ENCODE data around the gene SMIM29.

Gene SMIM29

GRCh38 chr6:34225551-34225950, 23.3 kb downstream of the SMIM29 start:
- peaks cover 16% of the 10 kb centered on the region; the same call in 1 of the 2 replicates for H3F3A ChIP-seq (ENCODE audit: insufficient read depth)
- H3K27ac ChIP-seq (ENCODE audit: low read depth, low read length), result no peak overlapping the region
- no peaks in the 10 kb centered on the region for H3K36me3 ChIP-seq (ENCODE audit: low read length)
- H3K9ac ChIP-seq (ENCODE audit: low read length), result no peak overlapping the region
- H3K79me2 ChIP-seq (ENCODE audit: insufficient read depth, low read length), result no peaks in the 10 kb centered on the region
- no peak overlapping the region for H2AFZ ChIP-seq (ENCODE audit: low read depth, low read length, severe bottlenecking)
- no peaks in the 10 kb centered on the region for H3K27me3 ChIP-seq (ENCODE audit: low read length)
- H3K4me2 ChIP-seq (ENCODE audit: low read depth, low read length, poor library complexity, severe bottlenecking), result no peak overlapping the region
- H4K20me1 ChIP-seq (ENCODE audit: low read depth, low read length), result no peaks in the 10 kb centered on the region
- TF ChIP-seq CTCF (IDR thresholded peaks at IDR 0.05; ENCODE audit: insufficient read depth, low read length, poor library complexity, severe bottlenecking), result no peak
- no peak for TF ChIP-seq EZH2phosphoT487 (conservative IDR thresholded peaks at IDR 0.05; ENCODE audit: low read length)
- no peaks in the 10 kb centered on the region for H3K9me2 ChIP-seq (replicated peaks; ENCODE audit: insufficient read depth, low read length)
- H3K9me3 ChIP-seq (ENCODE audit: insufficient read depth, low read length), result no peaks in the 10 kb centered on the region
- no peak overlapping the region for H3K4me3 ChIP-seq (ENCODE audit: insufficient read depth, low read length, poor library complexity, severe bottlenecking)

DNA sequence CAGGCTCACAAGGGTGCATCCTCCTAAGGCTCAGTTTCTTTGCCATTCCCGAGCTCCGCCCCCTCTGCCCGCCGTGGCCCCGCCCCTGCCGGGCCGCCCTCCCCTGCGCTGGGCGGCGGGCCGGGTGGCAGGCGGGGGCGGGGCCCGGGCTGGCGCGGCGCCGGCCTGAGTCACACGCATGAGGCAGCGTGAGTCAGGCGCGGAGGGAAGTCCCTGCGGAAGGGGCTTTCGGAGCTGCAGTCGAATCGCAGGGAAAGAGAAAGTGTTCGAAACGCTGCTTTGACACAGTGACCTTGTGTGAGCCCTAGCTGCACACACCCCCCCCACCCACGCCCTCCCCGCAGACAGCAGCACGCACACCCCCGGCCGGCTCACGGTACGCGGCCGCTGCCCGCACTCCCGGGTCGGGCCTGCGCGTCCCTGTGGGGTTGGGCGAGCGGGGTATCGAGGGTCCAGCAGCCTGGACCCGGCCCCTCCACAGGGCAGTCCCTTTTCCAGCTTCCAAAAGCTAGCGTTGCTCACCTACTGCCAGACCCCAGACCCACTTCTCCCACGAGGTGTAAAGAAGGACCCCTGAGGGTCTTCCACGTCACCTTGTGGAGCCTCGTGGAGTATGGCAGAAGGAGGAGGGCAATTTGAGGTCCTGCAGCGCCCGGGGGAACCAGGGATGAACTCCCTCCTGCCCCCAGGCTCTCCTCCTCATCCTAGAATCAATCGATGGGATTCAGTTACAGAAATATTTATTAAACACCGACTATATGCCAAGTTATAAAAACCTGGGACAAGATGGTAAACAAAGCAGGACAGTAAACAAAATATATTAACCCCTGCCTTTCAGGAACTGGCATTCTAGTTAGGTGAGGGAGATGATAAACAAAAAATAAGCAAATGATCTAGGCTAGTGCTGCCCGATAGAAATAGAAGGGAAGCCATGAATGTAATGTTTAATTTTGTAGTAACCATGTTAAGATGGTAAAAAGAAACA, 24.6 kb downstream of the SMIM29 start:
- no peaks in the 10 kb centered on the region for H3K9me3 ChIP-seq (ENCODE audit: insufficient read depth, low read length)
- H3F3A ChIP-seq (ENCODE audit: insufficient read depth), result peaks cover 24% of the 10 kb centered on the region
- H3K27me3 ChIP-seq (ENCODE audit: low read length), result no peaks in the 10 kb centered on the region
- H4K20me1 ChIP-seq (ENCODE audit: low read depth, low read length), result no peaks in the 10 kb centered on the region
- peak overlapping the region; percentile 50 for H3K4me3 ChIP-seq (ENCODE audit: insufficient read depth, low read length, poor library complexity, severe bottlenecking)
- H3K4me2 ChIP-seq (ENCODE audit: low read depth, low read length, poor library complexity, severe bottlenecking), result peak overlapping the region; percentile 69
- TF ChIP-seq CTCF (IDR thresholded peaks at IDR 0.05; ENCODE audit: insufficient read depth, low read length, poor library complexity, severe bottlenecking) (no peak), EZH2phosphoT487 (conservative IDR thresholded peaks at IDR 0.05; ENCODE audit: low read length) (no peak)
- peak overlapping the region; percentile 33 for H3K27ac ChIP-seq (ENCODE audit: low read depth, low read length)
- peak overlapping the region; percentile 77 for H2AFZ ChIP-seq (ENCODE audit: low read depth, low read length, severe bottlenecking)
- no peaks in the 10 kb centered on the region for H3K79me2 ChIP-seq (ENCODE audit: insufficient read depth, low read length)
- H3K9me2 ChIP-seq (replicated peaks; ENCODE audit: insufficient read depth, low read length), result no peaks in the 10 kb centered on the region
- H3K9ac ChIP-seq (ENCODE audit: low read length), result peak overlapping the region; percentile 69
- no peaks in the 10 kb centered on the region for H3K36me3 ChIP-seq (ENCODE audit: low read length)

DNA sequence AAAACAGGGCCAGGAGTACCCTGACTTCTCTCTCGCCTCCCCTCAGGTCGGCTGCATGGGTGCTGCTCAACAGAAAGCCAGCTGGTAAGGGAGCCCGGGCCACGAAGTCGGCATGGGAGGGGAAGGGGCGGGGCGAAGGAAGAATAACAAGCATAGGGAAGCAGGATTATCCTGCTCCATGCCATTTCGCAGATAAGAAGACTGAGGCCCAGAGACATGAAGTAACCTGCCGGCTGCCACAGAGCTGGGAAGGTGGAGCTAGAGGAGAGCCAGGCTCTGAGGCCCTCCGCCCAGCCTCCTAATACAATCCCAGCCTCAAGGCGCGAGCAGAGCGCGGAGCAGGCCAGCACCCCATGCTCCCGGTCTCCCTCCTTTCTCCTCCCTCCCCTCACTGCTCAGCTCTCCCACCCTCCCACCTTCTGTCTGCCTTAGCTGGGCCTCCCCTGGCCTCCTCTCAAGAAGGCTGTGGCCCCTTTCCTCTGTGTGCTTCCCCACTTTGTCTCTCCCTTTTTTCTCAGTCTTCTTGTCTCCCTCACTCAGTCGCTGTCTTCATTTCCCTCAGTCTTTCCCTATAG, 25.3 kb downstream of the SMIM29 start:
- Histone ChIP-seq H3K27ac (ENCODE audit: low read depth, low read length) (peak overlapping the region; percentile 21), H3K36me3 (ENCODE audit: low read length) (no peaks in the 10 kb centered on the region)

More for the DNA sequence above, 25.3 kb downstream of the SMIM29 start:
- no peaks in the 10 kb centered on the region for H3K9me2 ChIP-seq (replicated peaks; ENCODE audit: insufficient read depth, low read length)
- no peak for TF ChIP-seq EZH2phosphoT487 (conservative IDR thresholded peaks at IDR 0.05; ENCODE audit: low read length)
- no peak for TF ChIP-seq CTCF (IDR thresholded peaks at IDR 0.05; ENCODE audit: insufficient read depth, low read length, poor library complexity, severe bottlenecking)
- H2AFZ ChIP-seq (ENCODE audit: low read depth, low read length, severe bottlenecking), result no peak overlapping the region
- H3K9me3 ChIP-seq (ENCODE audit: insufficient read depth, low read length), result no peaks in the 10 kb centered on the region
- H3F3A ChIP-seq (ENCODE audit: insufficient read depth), result peaks cover 32% of the 10 kb centered on the region
- no peaks in the 10 kb centered on the region for H4K20me1 ChIP-seq (ENCODE audit: low read depth, low read length)
- peak overlapping the region; percentile 33 for H3K4me3 ChIP-seq (ENCODE audit: insufficient read depth, low read length, poor library complexity, severe bottlenecking)
- H3K27me3 ChIP-seq (ENCODE audit: low read length), result no peaks in the 10 kb centered on the region
- peak overlapping the region; percentile 69 for H3K4me2 ChIP-seq (ENCODE audit: low read depth, low read length, poor library complexity, severe bottlenecking)
- H3K9ac ChIP-seq (ENCODE audit: low read length), result peak overlapping the region; percentile 69
- no peaks in the 10 kb centered on the region for H3K79me2 ChIP-seq (ENCODE audit: insufficient read depth, low read length)
